A549 treated with dexamethasone at 1 μM for 4 hours (cell line): ENCODE measurements around the gene PTPN4. TPM values are rescaled to one million over a fixed set of nuclear protein-coding genes. Genes with fewer than 3 reads are reported as not detected.

ENCODE experiments used
- total RNA-seq: library from RNA; stranded (reverse); fragments of 200-300 nt; extraction: Qiagen RNA extraction; gene quantifications from 5 replicates; pipeline ENCODE4 v1.2.3, GENCODE V29; 2022

PTPN4 gene
- 14.1 to 19.0 TPM (median 17.2 TPM) in 5 replicates for total RNA-seq

GRCh38 chr2:119759451-119760236 lies at the start of gene PTPN4:
PTPN4 (plus strand) TSS chr2:119759922; CDS start chr2:119809854, 49,932 bp downstream.

GRCh38 chr2:120012771-120013596 lies 253.3 kb downstream of the PTPN4 start, which contains the start of gene EPB41L5:
EPB41L5 (plus strand) TSS chr2:120013077; CDS start chr2:120019085, 6,008 bp downstream.

Other genes with a start within 250 kb of the PTPN4 start
- gene SCTR, start 235.4 kb upstream of the PTPN4 start, total RNA-seq: 0.15 to 0.18 TPM in 2 of 5 replicates, not detected in the others
- gene CFAP221, start 215.5 kb upstream of the PTPN4 start, total RNA-seq: 0.16 to 0.47 TPM (median 0.33 TPM) in 5 replicates
- gene TMEM177, start 80.7 kb upstream of the PTPN4 start, total RNA-seq: 20.2 to 23.0 TPM (median 22.5 TPM) in 5 replicates